Activated CD4-positive, CD25-positive, alpha-beta regulatory T cell treated with anti-CD3 and anti-CD28 coated beads, Interleukin-2, amount 50 U/mL, for 72 hours (primary cell): ENCODE measurements around the gene CACNA1G.

Source experiments
- DNase-seq: peaks from one replicate; pipeline ENCODE4 v3.0.0; 2021

The CACNA1G gene

DNA sequence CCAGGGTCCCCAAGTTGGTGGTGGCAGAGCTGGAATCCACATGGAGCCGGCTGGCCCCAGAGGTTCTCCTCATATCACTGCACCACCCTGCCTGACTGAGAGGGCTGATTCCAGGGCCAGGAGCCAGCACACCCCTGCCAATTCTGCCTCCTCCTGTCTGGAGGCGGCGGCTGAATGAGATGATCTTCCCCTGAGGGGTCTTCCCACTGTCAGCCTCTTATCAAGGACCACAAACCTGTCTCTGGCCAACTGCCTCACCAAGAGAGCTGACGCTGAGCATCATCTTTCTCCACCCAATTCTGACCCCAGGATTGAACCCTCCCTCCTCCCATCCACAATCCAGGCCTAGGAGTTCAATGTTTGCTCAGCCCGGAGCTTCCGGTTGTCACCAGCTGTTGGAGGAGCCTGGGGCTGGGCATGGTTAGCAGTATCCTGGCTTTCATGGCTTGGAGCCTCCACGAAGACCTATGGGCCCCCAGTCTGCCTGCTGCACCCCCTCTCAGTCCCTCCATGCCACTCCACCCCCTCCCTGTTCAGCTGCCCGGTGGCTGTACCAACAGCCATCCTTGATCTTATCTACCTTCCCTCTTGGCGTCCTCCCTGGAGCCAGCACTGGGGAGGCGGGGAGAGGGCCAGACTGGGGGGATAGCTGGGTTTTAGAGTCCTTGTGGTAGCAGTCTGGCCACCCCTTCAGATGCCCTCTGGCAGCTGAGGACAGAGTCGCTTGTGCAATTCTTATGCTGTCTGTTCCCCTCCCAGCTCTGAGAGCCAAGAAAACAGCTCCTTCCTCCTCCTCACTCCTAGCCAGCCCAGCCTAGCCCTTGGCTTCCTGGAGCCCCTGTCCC lies 99.7 kb downstream of the CACNA1G start:
- no peak for DNase-seq

DNA sequence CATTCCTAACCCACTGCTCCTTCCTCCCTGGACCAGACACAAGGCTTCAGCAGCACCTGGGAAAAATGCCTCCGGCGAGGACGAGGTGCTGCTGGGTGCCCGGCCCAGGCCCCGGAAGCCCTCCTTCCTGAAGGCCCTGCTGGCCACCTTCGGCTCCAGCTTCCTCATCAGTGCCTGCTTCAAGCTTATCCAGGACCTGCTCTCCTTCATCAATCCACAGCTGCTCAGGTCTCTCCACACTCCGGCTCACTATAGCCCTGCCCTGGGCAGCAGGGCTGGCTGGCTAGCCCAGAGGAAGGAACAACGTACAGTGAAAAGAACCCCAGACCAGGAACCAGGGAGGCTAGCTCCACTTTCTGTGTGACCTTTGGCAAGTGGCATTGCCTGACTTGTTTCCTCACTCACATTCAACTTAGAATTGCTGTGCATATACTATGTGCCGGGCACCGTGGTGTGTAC lies 100.4 kb downstream of the CACNA1G start:
- DNase-seq: no peak

DNA sequence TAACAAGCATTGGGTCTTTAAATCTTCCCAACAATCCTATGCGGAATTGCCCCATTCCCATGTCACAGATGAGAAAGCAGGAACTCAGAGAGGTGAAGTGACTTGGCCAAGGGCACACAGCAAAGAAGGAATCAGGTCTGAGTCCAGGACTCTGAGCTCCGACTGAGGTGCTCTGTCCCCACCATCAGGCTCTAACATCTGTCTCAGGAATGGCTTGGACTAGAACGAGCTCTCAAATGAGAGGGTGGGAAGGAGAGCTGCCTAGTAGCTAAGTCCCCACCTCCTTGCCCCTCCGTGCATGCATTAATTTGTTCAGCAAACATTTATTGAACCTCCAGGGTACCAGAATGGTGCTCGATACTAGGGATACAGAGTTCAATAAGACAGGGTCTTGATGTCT lies 100.8 kb downstream of the CACNA1G start:
- DNase-seq: no peak

DNA sequence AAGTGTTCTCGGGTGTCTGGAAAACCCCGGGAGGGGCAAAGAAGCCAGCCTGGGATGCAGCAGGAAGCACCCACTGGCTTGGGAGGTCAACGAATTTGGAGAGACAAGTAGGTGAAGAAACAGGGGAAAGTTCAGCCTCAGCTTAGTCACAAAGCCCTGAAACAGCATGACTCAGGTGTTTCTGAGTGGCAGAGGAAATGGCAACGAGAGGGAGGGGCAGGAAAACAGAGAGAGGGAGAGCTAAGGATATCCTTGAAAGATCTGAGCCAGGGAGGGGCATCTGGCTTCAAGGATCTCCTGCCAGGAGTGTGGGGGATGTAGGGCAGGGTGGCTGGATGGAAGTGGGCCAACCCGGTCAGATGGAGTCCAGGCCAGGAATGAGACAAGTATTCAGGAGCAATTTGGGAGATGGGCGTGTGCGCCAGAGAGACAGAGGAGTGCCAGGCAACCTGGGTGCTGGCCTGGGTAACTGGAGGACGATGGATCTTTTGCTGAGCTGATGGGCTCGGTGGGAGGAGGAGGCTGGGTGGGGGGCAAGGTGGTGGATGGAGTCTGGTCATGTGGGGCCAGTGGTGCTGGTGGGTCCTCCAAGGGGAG lies 101.4 kb downstream of the CACNA1G start:
- DNase-seq: no peak

DNA sequence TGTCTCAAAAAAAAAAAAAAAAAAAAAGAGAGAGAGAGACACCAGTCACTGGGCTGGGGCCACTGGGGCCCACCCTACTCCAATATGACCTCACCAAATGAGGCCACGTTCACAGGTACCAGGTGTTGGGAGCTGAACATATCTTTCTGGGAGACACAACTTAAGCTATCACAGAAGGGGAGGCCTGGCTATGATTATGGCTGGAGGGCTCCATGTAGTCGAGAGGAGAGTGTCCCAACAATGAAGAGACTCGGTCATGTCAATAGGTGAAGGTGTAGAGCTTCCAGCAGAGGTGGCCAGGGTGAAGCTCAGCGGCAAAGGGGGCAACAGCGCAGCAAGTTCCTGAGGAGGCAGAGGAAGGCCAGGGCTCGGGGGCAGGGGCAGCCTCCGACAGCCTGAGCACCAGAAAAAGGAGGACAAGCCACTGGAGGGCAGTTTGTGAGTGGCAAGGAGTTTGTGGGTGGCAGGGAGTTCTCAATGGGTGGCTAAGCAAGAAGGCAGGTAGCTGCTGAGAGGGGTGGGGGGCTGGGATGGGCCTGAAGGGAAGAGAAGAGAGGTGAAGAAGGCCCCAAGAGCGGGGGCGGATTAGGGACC lies 102.2 kb downstream of the CACNA1G start:
- no peak for DNase-seq

DNA sequence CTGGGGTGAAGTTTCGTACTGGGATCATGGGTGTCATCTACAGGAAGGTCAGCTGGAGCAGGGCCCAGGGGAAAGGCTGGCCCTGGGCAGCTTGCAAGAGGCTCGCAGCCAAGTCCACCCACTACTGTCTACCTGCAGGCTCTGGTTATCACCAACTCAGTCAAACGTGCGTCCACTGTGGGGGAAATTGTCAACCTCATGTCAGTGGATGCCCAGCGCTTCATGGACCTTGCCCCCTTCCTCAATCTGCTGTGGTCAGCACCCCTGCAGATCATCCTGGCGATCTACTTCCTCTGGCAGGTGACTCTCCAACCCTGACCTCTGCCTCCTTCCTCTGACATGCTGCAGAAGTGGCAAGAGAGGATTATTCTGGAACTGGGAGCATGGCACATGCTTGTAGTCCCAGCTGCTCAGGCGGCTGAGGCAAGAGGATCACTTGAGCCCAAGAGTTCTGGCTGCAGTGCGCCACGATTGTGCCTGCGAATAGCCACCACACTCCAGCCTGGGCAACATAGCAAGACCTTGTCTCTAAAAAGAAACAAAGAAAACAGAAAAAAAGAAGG lies 103.4 kb downstream of the CACNA1G start:
- no peak for DNase-seq

DNA sequence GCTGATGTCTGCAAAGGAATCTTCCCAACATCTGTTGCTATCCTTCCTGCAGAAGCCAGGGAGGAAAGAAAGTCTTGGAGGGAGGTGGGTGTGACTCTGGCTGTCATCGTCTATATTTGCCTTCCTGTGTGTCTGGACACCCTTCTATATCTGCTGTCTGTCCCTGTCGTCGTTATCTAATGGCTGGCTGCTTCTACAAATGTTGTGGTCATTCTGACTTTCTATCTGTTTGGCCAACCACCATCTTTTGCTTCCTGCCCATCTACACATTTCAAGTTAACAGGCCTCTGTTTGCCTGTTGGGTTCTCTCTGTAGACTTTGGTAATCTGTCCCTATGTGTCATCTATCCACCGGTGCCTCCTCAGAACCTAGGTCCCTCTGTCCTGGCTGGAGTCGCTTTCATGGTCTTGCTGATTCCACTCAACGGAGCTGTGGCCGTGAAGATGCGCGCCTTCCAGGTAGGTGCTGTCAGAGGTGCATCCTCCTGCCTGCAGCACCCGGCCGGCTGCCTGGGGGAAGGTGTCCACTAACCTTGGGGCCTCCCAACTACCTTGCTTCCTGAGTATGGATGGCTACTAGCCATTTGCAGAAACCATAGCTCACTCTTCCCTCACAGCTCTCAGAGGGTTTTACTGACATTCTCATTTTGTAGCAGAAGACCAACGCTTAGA lies 104.4 kb downstream of the CACNA1G start:
- no peak for DNase-seq

DNA sequence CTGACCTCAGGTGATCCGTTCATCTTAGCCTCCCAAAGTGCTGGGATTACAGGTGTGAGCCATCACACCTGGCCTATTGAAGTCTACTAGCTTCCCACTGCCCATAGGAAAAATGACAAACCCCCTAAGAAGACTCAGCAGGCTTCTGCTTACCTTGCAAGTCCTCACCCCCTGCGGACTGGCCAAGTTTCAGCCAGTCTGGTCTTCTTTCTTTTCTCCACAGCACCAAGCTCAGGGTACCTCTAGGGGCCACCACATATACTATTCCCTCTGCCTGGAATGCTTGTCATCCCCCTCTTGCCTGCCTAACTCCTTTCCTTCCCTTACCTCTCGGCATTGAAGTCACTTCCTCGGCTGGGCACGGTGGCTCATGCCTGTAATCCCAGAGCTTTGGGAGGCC lies 105.3 kb downstream of the CACNA1G start:
- no peak for DNase-seq

DNA sequence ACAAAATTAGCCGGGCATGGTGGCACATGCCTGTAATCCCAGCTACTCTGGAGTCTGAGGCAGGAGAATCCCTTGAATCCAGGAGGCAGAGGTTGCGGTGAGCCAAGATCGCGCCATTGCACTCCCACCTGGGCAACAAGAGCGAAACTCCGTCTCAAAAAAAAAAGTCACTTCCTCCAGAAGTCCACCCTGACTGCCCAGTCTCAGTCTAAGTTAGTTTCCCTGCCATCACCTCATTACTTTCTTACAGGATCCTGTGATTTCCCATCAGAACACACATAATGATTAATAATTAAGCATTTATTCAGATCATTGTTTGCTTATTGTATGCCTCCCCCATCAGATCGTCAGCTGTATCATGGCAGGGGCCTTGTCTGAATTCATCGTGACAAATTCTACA lies 105.8 kb downstream of the CACNA1G start:
- no peak for DNase-seq

DNA sequence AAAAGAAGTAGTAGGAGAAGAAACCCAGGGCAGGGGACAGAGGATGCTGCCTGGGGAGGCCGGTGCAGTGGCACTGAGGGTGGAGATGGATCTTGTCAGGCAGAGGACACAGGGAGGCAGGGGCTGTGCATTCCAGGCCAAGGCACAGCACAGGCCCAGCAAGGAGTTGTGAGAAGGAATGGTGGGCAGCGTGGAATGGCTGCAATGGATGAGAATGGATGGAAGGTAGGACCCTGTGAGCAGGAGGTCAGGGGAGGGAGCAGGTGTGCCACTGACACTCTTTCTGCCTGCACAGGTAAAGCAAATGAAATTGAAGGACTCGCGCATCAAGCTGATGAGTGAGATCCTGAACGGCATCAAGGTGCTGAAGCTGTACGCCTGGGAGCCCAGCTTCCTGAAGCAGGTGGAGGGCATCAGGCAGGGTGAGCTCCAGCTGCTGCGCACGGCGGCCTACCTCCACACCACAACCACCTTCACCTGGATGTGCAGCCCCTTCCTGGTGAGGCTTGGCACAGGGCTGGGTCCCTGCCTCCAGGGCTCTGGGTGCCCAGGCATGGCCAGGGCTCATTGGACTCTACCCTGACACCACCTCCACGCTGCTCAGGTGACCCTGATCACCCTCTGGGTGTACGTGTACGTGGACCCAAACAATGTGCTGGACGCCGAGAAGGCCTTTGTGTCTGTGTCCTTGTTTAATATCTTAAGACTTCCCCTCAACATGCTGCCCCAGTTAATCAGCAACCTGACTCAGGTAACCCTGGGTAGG lies 106.9 kb downstream of the CACNA1G start:
- no peak for DNase-seq

DNA sequence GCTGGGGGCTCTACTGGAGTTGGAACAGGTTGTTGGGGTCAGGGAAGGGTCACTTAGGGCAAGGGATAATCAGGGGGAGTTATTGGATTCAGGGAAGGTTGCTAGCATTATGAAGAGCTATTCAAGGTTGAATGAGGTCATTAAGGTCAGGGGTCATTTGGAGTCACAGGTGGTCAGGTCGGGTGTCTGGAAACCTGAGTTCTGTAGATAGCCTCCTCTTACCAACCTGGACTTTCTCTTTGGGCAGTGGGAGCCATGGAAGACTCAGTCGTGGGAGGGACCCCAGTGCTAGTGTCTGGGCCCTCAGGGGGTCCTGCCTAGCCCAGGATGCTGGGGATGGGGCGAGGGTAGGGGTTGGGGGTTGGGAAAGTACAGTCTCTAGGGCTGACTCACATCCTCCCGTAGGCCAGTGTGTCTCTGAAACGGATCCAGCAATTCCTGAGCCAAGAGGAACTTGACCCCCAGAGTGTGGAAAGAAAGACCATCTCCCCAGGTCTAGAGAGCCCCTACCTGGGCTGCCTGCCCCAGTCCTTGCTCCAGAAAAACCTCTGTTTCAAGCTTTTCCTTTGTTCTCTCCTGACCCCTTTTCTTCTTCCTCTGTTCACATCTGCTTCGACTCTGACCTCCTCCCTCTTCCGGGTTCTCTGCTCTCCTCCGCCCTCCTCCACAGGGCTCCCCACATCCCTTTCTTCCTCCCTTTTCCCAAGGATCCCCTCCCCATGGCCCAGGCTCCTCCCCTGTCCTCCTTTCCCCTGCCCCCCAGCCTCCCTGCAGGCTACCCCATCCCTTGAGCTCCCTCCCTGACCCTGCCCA lies 107.7 kb downstream of the CACNA1G start:
- DNase-seq: no peak

DNA sequence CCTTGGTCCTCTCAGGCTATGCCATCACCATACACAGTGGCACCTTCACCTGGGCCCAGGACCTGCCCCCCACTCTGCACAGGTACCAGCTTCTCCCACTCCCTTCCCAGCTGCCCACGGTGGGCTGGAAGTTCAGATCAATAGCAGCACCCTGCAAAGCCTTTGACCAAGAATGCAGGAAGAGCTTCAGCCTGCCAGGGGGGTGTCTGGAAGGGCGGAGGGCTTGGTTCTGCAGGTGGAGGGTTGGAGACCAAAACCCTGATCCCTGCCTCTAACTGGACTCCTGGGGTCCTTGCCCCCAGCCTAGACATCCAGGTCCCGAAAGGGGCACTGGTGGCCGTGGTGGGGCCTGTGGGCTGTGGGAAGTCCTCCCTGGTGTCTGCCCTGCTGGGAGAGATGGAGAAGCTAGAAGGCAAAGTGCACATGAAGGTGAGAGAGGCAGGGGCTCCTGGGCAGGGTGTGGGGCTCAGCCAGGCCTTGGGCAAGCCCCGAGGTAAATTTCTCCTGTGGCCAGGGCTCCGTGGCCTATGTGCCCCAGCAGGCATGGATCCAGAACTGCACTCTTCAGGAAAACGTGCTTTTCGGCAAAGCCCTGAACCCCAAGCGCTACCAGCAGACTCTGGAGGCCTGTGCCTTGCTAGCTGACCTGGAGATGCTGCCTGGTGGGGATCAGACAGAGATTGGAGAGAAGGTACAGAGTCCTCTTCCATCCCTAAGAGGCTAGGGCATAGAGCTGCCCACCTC lies 108.5 kb downstream of the CACNA1G start:
- no peak for DNase-seq

DNA sequence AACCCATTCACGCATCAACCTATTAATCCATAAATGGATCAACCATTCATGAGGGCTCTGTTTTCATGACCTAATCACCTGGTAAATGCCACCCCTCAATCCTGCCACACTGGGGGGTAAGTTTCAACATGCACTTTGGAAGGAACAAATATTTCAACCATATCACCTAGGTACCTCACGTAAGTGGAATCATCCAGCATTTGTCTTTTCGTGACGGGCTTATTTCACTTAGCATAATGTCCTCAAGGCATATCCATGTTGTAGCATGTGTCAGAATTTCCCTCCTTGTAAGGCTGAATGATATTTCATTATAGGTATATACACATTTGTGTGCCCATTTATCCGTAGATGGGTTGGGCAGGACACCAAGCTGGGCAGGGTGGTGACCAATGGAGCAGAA lies 111.6 kb downstream of the CACNA1G start:
- no peak for DNase-seq

DNA sequence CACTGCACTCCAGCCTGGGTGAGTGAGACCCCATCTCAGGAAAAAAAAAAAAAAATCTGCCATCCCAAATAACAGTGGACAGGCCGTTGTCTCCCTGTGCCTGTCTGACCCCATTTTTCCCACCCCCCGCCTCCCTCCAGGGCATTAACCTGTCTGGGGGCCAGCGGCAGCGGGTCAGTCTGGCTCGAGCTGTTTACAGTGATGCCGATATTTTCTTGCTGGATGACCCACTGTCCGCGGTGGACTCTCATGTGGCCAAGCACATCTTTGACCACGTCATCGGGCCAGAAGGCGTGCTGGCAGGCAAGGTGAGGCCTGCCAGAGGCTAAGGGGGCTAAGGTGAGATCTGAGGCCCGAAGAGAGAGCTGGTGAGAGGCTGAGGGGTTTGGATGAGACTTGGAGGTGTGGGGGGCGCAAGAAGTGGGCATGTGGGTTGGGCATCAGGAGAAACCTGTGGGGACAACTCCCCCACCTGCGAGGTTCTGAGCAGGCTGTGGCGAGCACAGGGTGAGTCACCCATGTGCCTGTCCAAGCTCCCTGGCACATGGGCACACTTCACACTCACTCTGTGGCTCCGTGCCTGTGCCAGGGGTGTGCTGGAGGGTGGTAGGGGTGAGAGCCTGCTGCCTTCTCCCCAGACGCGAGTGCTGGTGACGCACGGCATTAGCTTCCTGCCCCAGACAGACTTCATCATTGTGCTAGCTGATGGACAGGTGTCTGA lies 112.5 kb downstream of the CACNA1G start:
- DNase-seq: no peak

DNA sequence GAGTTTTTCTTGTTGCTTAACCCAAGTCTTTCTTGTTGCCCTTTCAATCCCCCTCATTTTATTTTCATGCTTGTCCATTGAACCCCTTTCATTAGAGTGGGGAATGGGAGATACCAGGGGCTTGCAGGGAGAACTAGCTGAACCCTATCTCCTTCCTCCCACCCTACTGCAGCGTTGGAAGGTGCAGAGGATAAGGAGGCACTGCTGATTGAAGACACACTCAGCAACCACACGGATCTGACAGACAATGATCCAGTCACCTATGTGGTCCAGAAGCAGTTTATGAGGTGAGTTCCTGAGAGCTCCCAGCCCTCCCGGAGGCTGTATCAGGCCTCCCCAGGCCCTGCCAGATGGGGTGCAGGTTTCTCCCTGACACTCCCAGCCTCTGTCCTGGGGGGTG lies 114.7 kb downstream of the CACNA1G start:
- DNase-seq: no peak

DNA sequence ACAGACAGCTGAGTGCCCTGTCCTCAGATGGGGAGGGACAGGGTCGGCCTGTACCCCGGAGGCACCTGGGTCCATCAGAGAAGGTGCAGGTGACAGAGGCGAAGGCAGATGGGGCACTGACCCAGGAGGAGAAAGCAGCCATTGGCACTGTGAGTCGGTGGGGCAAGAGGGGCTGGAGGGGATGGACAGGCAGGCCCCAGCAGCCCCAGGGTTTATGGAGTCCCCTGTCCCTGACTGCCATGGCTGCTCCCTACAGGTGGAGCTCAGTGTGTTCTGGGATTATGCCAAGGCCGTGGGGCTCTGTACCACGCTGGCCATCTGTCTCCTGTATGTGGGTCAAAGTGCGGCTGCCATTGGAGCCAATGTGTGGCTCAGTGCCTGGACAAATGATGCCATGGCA lies 115.1 kb downstream of the CACNA1G start:
- no peak for DNase-seq

DNA sequence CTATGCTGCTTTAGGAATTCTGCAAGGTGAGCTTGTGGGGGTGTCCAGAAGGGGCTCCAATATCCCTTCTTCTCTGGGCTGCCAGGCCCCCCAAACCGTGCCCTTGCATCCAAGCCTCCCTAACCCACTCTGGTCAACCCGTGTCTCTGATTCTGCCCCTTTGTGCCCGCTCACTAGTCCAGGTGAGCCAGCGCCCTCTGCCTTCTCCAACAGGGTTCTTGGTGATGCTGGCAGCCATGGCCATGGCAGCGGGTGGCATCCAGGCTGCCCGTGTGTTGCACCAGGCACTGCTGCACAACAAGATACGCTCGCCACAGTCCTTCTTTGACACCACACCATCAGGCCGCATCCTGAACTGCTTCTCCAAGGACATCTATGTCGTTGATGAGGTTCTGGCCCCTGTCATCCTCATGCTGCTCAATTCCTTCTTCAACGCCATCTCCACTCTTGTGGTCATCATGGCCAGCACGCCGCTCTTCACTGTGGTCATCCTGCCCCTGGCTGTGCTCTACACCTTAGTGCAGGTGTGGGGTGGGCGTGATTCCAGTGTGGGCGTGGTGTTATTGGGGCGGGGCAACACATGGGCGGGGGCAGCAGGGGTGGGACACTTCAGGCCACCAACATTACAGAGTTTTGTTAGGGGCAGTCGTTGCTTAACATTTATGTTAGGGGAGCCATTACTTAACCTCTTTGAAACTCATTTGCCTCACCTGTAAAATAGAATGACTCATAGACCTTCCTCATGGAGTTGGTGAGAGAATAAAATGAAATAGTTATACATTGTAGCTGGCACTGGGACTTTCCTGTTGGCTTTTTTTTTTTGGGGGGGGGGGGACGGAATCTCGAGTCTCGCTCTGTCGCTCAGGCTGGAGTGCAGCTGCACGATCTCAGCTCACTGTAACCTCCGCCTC lies 115.8 kb downstream of the CACNA1G start:
- DNase-seq: no peak
